Kidney capillary endothelial cell (primary cell): Measurements from ENCODE around the gene C16orf78.
A peak's percentile ranks its signal among the peaks of the same experiment; 100 is the strongest.
"Not testable (repeated sequence)": the region's sequence is repeated elsewhere in the genome, so short reads cannot be mapped to it uniquely, and the experiment has no call there.

Experiments used
- DNase-seq: peaks from one replicate; pipeline ENCODE4 v3.0.0-alpha.2; 2018; ENCODE audit warnings: low spot score

Gene C16orf78

DNA sequence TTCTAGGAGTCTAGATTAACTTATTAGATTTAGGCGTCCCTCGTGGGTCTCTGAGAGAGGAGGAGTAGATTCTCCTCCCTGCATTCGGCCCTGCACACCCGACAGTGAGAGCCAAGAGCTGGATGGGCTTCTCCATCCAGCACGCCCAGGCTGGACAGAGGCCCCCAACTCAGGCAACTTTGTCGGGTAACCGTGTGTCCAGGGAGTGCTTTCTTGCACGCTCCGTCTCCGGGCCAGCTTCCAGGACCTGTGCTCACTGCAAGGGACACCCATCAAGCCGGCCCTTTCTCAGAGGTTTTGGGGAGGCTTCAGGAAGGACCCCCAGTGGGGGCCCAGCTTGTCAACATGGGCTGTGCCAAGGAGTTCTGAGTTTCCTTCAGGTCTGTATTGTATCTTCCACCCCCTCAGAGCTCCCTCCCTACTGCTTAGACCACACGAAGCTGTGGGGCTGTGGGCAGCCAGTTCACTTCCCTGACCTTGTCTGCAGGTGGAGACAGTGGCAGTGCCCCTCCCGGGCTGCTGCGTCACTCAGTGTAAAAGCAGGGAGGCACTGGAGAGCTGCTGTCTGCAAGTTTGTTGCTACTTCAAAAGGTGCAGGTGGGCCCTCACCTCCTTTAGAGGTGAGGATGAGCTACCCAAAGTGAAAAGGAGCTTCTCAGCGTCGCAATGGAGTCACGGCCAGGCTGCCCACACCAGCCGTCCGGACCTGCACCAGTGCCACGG is 24.0 kb upstream of the C16orf78 start:
- DNase-seq, result no peak

DNA sequence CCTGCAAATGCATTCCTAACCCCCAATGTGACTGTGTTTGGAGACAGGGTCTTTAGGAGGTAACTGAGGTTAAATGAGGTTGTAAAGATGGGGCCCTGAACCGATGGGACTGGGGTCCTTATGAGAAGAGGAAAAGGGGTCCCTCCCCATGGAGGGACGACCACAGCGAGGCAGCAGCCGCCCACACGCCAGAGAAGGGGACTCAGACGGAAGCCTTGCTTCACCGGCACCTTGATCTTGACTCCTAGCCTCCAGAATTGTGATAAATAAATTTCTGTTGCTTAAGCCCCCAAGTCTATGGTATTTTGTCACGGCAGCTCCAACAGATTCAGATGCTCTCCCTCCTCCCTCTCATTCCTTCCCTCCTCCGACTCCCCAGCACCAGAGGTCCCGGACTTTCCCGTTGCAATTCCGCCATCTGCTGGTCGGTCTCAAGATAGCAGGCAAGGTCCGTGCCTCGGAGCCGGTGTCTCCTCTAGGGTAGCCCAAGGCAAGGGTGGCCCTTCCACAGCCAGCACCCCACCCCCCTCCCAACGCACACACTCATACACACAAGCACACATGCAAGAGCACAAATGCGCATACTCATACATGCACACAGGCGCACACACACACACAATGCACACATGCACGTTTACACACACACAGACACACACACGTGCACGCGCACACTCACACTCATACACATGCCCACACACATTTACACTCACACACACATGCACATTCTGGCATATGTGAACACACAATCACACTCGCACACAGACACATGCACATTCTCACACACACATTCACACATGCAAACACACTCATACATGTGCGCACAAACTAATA is 23.1 kb upstream of the C16orf78 start:
- DNase-seq, result peak; percentile 53

DNA sequence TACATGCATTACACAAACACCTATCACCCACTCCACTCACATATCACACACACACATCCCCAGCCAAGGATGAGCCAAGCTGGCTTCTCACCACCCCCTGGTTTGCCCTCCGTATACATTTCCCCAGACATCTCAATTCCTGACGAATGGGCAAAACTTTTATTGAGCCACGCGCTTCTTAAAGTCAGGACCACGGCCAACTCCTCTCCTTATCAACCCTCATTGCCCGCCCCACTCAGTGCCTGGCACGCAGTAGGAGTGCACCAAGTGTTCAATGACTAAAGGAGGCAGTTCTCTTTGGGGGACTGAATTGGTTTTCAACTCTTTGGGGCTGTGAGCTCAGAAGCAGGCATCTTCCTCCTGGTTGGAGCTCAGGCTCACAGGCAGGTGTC is 22.5 kb upstream of the C16orf78 start:
- DNase-seq, result no peak

DNA sequence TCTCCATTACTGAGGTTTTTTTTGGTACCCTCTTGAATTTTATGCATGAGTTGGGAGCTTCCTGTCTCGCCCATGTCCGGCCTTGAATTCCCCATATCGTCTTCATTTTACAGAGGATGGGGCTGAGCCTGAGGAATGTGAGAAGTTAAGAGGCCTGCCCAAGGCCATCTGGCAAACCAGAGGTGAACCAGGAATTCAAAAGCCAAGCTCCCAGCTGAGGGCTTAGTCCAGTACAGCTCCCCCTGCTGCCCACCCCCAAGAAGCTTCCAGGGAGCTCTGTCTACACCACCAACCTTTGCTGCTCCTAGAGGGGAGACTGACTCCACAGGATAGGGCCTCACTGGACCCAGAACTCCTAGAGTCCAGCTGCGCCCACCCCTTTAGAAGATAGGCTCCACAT is 20.7 kb upstream of the C16orf78 start:
- no peak for DNase-seq

DNA sequence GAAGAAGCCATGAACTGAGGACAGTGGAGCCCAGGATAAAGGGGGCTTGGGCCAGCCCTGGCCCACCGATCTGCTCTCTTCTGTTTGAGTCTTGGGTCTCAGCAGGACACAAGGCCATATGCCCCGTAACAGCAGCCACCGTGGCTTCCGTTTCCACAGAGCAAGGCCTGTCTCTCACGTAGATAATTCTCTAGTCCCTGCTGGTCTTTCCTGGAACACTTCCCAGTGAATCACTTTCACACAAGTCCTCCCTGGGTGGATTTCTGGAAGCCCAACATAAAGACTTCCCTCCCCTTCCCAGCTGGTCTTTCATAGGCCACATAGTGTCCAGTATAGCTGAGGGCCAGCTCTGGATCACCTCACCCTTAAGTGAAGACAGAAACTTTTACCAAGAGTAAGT is 19.9 kb upstream of the C16orf78 start:
- no peak for DNase-seq

DNA sequence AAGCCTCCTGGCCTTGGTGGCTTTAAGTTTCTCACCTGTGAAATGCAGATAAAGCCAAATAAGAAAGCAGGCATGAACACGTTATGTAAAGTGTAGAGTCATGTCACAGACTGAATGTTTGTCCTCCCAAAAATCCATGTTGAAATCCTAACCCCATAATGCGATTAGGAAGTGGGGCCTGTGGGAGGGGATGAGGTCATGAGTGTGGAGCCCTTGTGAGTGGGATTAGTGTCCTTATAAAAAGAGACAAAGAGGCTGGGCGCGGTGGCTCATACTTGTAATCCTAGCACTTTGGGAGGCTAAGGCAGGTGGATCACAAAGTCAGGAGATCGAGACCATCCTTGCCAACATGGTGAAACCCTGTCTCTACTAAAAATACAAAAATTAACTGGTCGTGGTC is 19.5 kb upstream of the C16orf78 start:
- no peak for DNase-seq

DNA sequence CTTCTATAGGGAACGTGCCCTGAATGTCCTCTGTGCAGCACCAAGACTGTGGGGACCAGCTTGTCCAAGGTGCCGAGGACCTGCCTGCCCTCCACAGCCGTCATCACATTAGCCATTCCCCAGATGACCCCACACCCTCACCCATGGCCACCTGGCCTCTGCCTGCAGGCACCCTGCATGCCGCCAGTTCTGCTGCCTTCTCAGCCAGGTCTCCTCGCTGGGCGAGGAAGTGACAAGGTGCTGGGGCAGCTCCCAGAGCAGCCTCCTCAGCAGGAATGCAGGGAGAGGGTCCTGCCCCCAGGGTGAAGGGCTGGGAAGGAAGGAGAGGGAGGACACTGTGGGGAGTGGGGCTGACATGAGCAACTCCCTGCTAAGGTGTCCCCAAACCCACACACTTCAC is 18.6 kb upstream of the C16orf78 start:
- no peak for DNase-seq

DNA sequence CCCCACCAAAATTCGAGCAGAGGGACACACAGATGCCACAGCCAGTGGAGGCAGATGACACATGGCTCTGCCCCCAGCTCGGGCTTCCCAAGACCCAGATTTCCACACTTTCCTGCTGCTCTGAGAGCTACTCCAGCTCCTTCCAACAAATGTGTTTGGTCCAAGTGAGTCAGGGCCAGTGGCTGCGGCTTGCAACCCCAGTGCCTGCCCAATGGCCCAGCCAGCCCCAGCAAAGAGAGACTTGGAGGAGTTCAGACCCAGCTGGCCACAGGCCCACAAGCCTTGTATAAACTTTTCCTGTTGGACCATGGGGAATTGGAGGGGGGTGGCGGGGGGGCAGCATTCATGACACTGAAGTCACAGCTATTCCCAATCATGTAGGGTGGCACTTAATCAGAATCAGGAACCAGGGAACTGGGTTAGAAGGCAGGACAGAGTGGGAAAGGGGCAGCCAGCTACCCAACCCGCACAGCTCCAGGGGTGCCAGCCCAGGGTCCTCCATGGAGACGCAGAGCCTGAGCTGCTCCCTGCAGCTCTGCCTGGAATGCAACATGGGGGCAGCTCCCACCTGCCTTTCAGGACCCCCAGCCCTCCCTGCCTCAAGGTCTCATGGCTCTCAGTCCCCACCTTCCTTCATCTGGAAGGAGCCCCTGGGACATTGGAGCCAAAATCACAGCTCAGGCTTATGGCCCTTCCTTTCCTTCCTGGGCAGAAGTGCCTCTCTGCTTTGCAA is 17.5 kb upstream of the C16orf78 start:
- no peak for DNase-seq

DNA sequence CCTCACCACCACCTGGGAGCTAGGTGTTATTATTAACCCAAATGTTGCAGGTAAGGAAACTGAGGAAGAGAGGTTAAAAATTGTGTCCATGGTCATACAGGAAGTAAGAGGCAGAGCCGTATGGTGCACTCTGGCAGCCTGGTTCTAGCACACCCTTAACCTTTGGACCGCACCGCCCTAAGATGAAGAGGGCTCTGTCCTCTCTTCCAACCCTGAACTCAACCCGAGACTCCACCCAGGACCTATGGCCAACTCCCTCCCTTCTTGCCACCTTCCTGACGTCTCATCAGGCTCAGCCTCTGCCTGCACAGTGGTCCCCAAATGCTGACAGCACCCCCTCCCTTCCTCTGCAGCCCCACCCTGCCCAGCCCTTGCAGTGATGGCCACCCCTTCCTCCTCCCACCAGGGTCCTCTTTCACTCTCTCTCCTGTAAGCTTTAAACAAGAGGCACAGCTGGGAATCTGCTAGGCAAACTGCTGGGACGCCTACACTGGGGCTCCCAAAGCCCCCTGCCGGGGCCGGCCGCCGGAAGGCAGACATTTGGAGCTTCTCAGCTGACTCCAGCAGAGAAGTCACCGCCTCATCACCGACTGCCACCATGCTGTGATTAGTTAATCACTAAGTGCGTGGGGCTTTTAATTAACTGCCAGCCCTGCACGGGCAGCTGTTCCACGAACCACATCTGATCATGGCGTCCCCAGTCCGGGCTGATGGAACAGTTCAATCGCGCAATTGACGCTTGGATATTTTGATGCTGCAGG is 16.7 kb upstream of the C16orf78 start:
- no peak for DNase-seq

DNA sequence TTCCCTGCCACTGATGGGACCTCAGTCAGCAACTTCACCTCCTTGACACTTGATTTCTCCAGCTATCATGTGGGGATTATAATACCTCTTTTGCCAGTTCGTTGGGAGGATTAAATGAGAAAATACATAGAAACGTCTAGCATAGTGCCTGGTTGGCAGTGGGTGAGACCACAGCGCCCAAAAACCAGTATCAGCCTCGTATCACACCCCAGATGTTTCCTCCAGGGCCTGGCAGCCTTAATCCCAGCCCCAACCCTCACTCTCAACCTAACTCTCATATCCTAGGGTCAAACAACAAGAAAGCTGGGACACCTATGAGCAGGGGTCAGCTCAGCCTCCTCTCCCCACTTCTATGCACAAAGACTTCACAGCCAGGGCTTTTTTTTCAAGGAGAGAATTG is 14.0 kb upstream of the C16orf78 start:
- no peak for DNase-seq

DNA sequence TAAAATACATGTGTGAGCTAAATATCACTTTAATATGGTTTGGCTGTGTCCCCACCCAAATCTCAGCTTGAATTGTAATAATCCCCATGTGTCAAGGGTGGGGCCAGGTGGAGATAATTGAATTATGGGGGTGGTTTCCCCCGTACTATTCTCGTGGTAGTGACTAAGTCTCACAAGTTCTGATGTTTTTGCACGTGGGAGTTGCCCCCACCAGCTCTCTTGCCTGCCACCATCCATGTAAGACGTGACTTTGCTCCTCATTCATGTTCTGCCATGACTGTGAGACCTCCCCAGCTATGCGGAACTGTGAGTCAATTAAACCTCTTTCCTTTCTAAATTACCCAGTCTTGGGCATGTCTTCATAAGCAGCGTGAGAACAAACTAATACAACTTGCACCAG is 11.9 kb upstream of the C16orf78 start:
- not testable (repeated sequence) for DNase-seq

DNA sequence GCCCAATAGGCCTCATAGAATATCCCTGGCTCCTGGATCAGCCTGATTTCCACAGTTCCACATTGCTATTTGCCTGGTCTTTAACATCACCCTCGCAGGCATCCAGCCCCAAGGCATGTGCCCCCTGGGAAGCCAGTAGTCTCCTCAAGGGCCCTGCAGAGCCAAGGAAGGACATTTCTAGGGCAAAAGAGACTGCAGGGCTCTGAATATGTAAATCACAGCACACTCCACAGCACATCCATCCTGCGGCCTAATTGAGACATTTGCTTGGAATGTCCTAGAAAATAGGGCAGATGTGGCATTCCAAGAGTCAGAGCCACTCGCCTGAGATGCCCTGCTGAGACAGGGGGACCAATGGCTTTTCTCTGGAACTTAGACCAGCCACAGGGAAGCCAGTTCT is 11.4 kb upstream of the C16orf78 start:
- DNase-seq, result no peak

DNA sequence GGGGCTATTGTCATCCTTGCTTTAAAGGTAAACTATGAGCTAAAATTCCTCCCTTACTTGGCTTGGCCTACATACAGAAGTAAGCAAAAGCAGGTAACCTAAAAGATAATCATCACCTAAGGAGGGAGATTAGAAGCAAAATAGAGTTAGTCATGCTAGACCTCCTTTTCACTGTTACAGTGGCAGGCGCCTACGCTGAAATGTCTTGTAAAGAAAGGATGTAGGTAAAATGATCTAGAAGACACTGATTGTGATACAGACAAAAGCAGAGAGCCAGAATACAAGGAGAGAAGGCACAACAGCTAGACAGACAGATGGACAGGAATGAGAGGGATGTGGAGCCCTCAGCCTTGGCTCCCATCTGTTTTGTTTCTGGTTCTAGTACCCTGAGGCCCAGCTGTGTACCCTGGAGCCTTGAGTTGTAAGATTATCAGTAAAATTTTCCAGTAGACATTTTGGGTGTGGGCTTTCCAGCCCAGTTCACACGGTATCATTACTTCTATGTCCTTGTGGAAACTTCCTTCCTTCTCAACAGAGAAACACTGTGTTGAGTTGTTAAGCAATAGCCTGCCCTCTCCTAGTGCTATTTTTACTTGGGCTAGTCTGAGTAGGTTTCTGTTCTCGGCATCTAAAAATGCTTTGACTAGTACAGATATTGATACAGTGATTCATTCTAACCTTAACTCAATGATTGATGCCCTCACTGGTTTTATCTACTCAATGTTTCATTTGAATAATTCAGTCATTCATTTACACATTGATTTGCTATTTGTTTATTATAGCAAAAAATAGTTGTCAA is 7.7 kb upstream of the C16orf78 start:
- DNase-seq, result no peak

DNA sequence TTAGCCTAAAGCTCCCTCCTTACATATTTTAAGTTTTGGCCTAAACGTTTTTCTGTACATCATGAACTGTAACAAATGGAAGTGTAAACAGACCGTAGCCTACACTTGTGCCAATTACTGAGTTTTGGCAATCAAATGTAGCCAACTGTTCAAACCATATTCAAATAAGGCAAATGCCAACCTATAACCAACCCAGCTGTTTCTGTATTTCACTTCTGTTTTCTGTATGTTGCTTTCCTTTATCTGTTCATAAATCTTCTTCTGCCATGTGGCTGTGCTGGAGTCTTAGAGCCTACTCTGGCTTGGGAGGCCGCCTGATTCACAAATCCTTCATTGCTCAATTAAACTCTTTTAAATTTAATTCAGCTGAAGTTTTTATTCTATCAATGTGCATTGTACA is 6.9 kb upstream of the C16orf78 start:
- no peak for DNase-seq

DNA sequence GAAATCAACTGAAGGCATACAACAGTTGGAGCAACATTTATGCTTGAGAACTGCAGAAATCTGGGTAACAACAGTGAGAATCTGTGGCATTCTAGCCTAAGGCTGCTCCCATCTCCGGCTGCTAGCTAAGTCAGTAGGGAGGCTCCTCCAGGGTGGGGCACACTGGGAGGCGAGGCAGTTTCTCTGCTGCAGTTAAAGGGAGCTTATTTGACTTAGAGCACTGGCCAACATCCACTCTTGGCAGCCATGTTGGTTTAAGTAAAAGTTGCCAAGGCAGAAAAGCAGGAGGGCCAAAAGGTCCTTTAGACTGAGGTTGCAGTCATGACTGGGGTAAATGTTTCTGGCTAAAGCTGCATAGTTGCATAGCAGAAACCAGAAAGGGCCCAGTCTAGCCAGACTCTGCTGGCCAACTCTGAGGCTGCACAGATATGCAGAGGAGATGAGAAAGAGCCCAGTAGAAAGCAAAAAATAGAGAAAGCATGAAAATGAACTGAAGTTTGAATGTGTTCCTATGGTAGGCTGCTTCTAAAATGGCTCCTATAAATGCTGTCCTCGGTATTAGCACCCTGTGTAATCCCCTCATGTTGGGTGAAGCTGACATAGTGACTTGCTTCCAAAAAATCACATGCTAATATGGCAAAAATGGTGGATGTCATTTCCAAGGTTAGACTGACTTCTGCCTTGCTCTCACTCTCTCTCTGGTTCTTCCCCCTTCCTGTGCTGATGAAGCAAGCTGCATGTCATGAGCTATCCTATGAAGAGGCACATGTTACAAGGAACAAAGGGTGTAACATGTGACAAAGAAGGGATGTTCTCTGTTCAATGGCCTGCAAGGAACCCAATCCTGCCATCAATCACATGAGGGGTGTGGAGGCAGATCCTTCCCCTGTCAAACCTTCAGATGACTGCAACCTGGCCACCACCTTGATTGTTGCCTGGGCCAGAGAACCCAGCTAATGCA is 3.7 kb upstream of the C16orf78 start:
- no peak for DNase-seq

DNA sequence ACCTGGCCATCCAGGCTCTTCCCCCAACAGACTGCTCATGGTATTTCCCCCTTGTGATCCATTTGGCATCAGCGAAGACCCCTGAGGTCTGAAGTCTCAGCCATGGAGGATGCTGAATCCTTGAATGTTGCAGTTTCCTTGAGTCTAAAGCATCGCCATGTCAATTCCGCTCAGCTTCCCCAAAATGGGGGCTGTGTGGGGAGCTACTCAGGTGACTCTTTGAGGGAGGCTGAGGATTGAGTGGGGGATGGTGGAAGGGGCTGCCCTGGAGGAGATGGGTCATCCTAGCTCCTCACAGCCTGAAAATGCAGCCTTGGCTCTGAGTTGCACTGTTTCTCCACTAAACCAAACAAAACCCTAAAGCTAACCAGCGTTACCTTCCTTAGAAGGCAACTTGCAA is 2.6 kb downstream of the C16orf78 start:
- DNase-seq, result no peak

DNA sequence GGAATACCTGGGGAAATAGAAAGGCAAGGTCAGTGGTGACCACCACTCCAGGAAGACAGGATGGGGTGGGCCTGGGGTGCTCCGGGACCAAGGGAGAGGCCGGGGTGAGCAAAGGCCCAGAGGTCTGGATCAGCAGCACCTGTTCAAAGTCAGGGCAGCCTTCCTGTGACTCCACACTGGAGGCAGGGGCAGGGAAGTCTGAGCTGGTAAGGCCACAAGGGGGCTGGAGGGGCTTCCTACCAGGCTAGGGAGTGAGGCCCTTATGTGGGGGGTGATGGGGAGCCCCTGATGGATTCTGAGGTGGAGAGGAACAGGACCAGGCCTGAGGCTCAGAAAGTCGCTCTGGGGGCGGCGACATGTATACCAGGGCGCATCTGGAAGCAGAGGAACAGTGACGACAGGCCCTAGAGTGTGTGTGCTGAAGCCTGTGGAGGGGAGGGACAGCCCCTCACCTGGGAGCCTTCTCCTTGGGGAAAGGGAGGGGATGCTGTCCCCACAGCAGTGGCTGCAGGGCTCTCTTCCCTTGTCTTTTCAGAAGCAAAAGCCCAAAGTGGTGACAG is 3.7 kb downstream of the C16orf78 start:
- no peak for DNase-seq

DNA sequence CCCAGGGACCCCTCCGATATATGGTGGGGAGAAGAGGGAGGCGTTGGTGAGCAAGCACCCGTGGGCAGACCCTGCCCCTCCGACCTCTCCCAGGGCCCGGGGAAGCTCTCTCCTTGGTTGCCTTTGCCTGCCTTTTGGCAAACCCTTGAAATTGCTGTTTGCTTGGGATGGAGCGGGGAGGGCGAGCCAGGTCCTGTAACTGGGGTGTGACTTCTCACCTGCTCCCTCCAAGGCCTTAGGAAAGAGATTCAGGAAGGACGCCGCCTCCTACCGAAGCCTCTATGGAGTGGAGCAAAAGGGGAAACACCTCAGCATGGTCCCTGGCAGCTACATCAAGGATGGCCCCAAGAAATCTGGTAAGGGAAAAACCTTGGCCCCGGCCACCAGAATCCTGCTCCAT is 4.6 kb downstream of the C16orf78 start:
- DNase-seq, result no peak

DNA sequence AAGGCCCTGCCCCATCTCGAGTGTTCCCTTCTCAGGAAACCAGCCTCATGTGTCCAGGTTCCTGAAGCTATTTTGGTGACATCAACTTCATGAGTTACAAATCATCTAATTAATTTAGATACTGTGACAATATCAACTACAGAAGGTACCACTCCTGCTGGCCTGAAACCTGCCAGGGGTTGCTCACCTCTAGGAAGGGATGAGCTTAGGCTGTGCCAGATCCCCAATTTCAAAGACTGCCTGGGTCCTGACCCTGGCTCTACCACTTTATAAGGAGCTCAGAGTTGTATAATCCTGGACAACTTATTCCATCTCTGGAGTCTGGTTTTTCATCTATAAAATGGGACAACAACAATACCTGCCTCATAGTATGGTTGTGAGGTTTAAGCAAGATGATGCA is 5.2 kb downstream of the C16orf78 start:
- no peak for DNase-seq

DNA sequence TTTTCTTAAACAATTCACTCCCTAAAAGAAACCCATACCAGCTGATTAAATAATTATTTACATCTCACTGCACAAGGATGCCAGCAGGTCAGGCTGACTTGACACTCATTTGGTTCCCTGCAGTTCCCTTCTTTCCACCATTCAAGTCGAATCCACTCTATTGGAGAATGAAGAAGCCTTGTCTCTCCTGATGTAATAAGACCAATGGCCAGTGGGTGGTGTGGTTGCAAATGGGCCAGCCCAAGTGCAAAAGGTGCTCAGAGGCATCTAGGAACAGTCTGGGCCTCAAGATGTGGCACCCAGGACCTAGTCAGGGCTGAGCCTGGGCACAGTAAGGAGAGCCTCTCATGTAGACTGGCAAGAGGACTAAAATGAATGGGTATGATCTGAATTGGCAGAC is 9.3 kb downstream of the C16orf78 start:
- no peak for DNase-seq
